Endothelial cell of umbilical vein (primary cell): ENCODE data around the gene PSD4. TPM values are rescaled to one million over a fixed set of nuclear protein-coding genes. Genes with fewer than 3 reads are reported as not detected.

Source experiments
- BruUV-seq: library from RNA; stranded (reverse); fragments of 400-500 nt; replicated peaks from 2 replicates; lab custom pipeline; 2021; lab: Mats Ljungman, UMichigan
- CTCF ChIA-PET: fragments of 300-600, 350-600 bp; sonication (Branson Sonifier 250); formaldehyde crosslinking; loops from one replicate; lab custom pipeline; 2021; ENCODE audit warnings: antibody characterized with exemption, inconsistent platforms; lab: Charles Lee
- POLR2A ChIA-PET: fragments of 300-600, 350-600 bp; sonication (Branson Sonifier 250); formaldehyde crosslinking; loops from one replicate; lab custom pipeline; 2021; ENCODE audit warnings: antibody characterized with exemption, inconsistent platforms; lab: Charles Lee
- DNase-seq: peaks from one replicate; pipeline ENCODE4 v3.0.0-alpha.2; 2011; ENCODE audit warnings: low read depth, low spot score
- FAIRE-seq: peaks from 2 replicates; lab custom pipeline; 2011; peaks lifted over from hg19 to GRCh38; lab: Jason Lieb, UNC
- H2AFZ ChIP-seq: 2 replicates; pipeline ENCODE4 v1.6.0; 2012; ENCODE audit warnings: low read depth, low read length, control low read depth, inconsistent platforms
- H3K27ac ChIP-seq: 2 replicates; pipeline ENCODE4 v1.5.1; 2011; ENCODE audit warnings: low read depth, mild to moderate bottlenecking, control low read depth, low read length, moderate library complexity; ENCODE audit not compliant: insufficient read depth
- H3K27me3 ChIP-seq, 2 experiments: 2 replicates each; pipeline versions ENCODE4 v1.6.0 to v1.6.1; 2011; ENCODE audit warnings: low read length in 2 of 2, mixed read lengths in 1 of 2; ENCODE audit not compliant: control insufficient read depth in 2 of 2, insufficient read depth in 2 of 2
- H3K36me3 ChIP-seq, 2 experiments: 2 replicates in 1 of 2; 3 replicates in 1 of 2; pipeline ENCODE4 v1.5.1; 2011; ENCODE audit warnings: low read length in 2 of 2, mild to moderate bottlenecking in 1 of 2, moderate library complexity in 1 of 2; ENCODE audit not compliant: control insufficient read depth in 2 of 2, insufficient read depth in 2 of 2; ENCODE audit errors: extremely low read depth in 1 of 2
- H3K4me1 ChIP-seq: 3 replicates; pipeline ENCODE4 v1.5.1; 2011; ENCODE audit warnings: mild to moderate bottlenecking, low read length; ENCODE audit not compliant: control insufficient read depth, insufficient read depth; ENCODE audit errors: extremely low read depth
- H3K4me2 ChIP-seq: 2 replicates; pipeline ENCODE4 v1.6.1; 2011; ENCODE audit warnings: low read length, control low read depth, mixed read lengths; ENCODE audit not compliant: insufficient read depth
- H3K4me3 ChIP-seq, 3 experiments: fragments of 200-600 bp in 1 of 3; sonication (generic), shearing (Covaris generic) in 1 of 3; replicated peaks in 1 of 3; 2 replicates each; pipeline ENCODE4 v1.5.1; 2011 to 2016; ENCODE audit warnings: control low read depth in 3 of 3, low read length in 3 of 3, mild to moderate bottlenecking in 2 of 3, inconsistent platforms in 1 of 3, low read depth in 1 of 3, moderate library complexity in 1 of 3; ENCODE audit not compliant: insufficient read depth in 1 of 3
- H3K79me2 ChIP-seq: 2 replicates; pipeline ENCODE4 v1.6.0; 2012; ENCODE audit warnings: low read length, inconsistent platforms; ENCODE audit not compliant: control insufficient read depth, insufficient read depth
- H3K9ac ChIP-seq: replicated peaks from 2 replicates; pipeline ENCODE3; 2011; ENCODE audit warnings: low read length, control low read depth; ENCODE audit not compliant: insufficient read depth; ENCODE audit errors: extremely low read depth
- H3K9me1 ChIP-seq: replicated peaks from 3 replicates; pipeline ENCODE4 v1.6.0; 2011; ENCODE audit warnings: mild to moderate bottlenecking, low read length; ENCODE audit not compliant: control insufficient read depth, insufficient read depth; ENCODE audit errors: extremely low read depth
- H3K9me3 ChIP-seq: replicated peaks from 2 replicates; pipeline ENCODE4 v1.5.1; 2012; ENCODE audit warnings: low read length, inconsistent platforms; ENCODE audit not compliant: control insufficient read depth, insufficient read depth
- H4K20me1 ChIP-seq: replicated peaks from 2 replicates; pipeline ENCODE3; 2011; ENCODE audit warnings: mild to moderate bottlenecking, low read length; ENCODE audit not compliant: control insufficient read depth, insufficient read depth; ENCODE audit errors: extremely low read depth
- EZH2 ChIP-seq: IDR thresholded peaks from 2 replicates; pipeline ENCODE4 v1.6.1; 2012; ENCODE audit warnings: borderline replicate concordance, low read depth, mild to moderate bottlenecking, moderate library complexity, low read length, inconsistent platforms; ENCODE audit not compliant: severe bottlenecking
- FOS ChIP-seq: IDR thresholded peaks from 2 replicates; pipeline ENCODE4 v1.6.1; 2011; ENCODE audit warnings: mild to moderate bottlenecking, low read length, moderate library complexity, borderline replicate concordance; ENCODE audit not compliant: insufficient read depth
- GATA2 ChIP-seq: IDR thresholded peaks from 2 replicates; pipeline ENCODE4 v1.7.0; 2011; ENCODE audit warnings: low read depth, mild to moderate bottlenecking, moderate library complexity, mixed read lengths, low read length; ENCODE audit not compliant: insufficient read length, insufficient read depth
- JUN ChIP-seq: IDR thresholded peaks from 2 replicates; pipeline ENCODE4 v1.6.1; 2011; ENCODE audit warnings: borderline replicate concordance, low read depth; ENCODE audit not compliant: insufficient read length, insufficient read depth
- MYC ChIP-seq: IDR thresholded peaks from one replicate; pipeline ENCODE4 v1.6.1; 2011; ENCODE audit warnings: mild to moderate bottlenecking, low read depth, low read length
- POLR2A ChIP-seq: IDR thresholded peaks from 2 replicates; pipeline ENCODE4 v1.6.1; 2012; ENCODE audit warnings: low read depth, mild to moderate bottlenecking, control low read depth, low read length
- POLR2AphosphoS5 ChIP-seq: IDR thresholded peaks from 2 replicates; pipeline ENCODE4 v1.6.1; 2012; ENCODE audit warnings: low read depth, mild to moderate bottlenecking, control low read depth, low read length, moderate library complexity; ENCODE audit not compliant: insufficient read depth
- dilution Hi-C: fragments of 300-500 bp; cut with MboI; formaldehyde crosslinking; loops from one replicate; pipeline ENCODE4 v1.15.0; 2019; ENCODE audit warnings: low sequenced_read_pairs; ENCODE audit not compliant: extremely low pct_ligation_motif_present
- intact Hi-C: fragments of 100-400 bp; cut with micrococcal nuclease; formaldehyde crosslinking; loops from one replicate; pipeline ENCODE4 v1.10.0; 2022
- polyA plus RNA-seq, 4 experiments: library from polyadenylated mRNA; depleted of rRNA in 3 of 4; stranded (reverse) in 3 of 4; unstranded in 1 of 4; fragments of >200 nt; gene quantifications; 2 replicates each; pipeline versions ENCODE4 v1.2.1 to v1.2.3, GENCODE V29; 2011 to 2012; ENCODE audit warnings: missing spikeins in 1 of 4
- total RNA-seq: library from RNA; stranded (reverse); gene quantifications from 2 replicates; pipeline ENCODE4 v1.2.3, GENCODE V29; 2021
- TF ChIP-seq, protein P1 (sequence below), 2 donors: IDR thresholded peaks; 1 replicate in 1 of 2; 2 replicates in 1 of 2; pipeline ENCODE4 v1.5.1; 2011; ENCODE audit warnings: low read length in 2 of 2, mild to moderate bottlenecking in 2 of 2, moderate library complexity in 2 of 2, control low read depth in 1 of 2, inconsistent platforms in 1 of 2, low read depth in 1 of 2; ENCODE audit not compliant: insufficient read depth in 1 of 2; ENCODE audit errors: extremely low read depth in 1 of 2
- TF ChIP-seq, protein P2 (sequence below): IDR thresholded peaks from 2 replicates; pipeline ENCODE4 v1.6.1; 2011; ENCODE audit not compliant: insufficient read depth, insufficient read length

The PSD4 gene
- total and polyA plus RNA-seq, 2 donors (not counting 3 experiments of a cell fraction or from before 2014, with no cell fraction given), result 0.01 to 0.24 TPM

DNA sequence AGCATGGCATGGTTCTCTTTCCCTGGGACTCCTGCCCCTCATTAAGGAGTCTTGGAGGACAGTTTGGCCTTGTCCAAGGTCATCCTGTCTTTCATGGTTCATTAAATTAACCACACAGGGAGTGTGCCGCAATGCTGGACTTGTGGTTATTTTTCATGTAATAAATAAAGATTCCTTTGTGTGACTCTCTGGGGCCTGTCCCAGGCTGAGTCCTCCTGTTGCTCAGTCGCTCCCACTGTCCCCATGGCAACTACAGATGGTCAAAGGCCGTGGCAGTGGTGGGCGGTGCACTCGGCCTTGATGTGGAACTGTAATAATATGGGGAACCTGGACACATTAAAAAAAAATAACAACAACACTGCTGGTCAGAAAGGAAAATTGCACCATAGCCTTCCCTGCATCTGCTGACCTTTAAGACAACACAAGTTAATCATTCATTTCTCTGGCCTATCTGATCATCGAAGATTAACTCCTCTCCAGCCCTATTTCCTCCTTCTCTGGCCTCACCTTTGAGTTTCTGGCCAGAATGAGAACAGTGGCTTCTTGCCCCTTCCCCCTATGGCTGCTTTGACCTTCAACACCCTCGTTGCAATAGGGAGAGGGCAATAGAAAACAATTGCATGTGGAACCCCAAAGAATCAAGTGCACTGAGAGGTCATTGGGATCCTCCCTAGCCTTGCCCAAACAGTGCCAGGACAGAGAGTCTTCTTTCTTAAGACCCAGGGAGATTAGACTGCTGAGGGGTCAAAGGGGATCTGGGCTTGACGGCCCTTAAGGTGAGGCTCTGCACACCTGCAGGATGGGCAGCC is 44.7 kb downstream of the PSD4 start:
- no peaks in the 10 kb centered on the region for H3K9me3 ChIP-seq

More for the DNA sequence above, 44.7 kb downstream of the PSD4 start:
- ChIA-PET POLR2A (no interaction called here), CTCF (interaction anchor here (1.0 to 8.0 kb wide), 5 partner anchors 16 to 172 kb away, joined by 3 to 122 read pairs (median 5); no protein-coding TSS in a partner anchor)
- FAIRE-seq (no peak), DNase-seq (no peak)
- TF ChIP-seq, protein P1, sequence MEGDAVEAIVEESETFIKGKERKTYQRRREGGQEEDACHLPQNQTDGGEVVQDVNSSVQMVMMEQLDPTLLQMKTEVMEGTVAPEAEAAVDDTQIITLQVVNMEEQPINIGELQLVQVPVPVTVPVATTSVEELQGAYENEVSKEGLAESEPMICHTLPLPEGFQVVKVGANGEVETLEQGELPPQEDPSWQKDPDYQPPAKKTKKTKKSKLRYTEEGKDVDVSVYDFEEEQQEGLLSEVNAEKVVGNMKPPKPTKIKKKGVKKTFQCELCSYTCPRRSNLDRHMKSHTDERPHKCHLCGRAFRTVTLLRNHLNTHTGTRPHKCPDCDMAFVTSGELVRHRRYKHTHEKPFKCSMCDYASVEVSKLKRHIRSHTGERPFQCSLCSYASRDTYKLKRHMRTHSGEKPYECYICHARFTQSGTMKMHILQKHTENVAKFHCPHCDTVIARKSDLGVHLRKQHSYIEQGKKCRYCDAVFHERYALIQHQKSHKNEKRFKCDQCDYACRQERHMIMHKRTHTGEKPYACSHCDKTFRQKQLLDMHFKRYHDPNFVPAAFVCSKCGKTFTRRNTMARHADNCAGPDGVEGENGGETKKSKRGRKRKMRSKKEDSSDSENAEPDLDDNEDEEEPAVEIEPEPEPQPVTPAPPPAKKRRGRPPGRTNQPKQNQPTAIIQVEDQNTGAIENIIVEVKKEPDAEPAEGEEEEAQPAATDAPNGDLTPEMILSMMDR (IDR thresholded peaks at IDR 0.05; ENCODE audit: extremely low read depth in 1 of 2, insufficient read depth in 1 of 2, low read depth in 1 of 2, low read length in 2 of 2), result no peak
- TF ChIP-seq JUN (no peak), FOS (no peak), EZH2 (no peak), GATA2 (no peak), POLR2AphosphoS5 (no peak), POLR2A (no peak), MYC (no peak)
- TF ChIP-seq, protein P2, sequence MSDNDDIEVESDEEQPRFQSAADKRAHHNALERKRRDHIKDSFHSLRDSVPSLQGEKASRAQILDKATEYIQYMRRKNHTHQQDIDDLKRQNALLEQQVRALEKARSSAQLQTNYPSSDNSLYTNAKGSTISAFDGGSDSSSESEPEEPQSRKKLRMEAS, result no peak
- no peak overlapping the region for H3K9ac ChIP-seq
- H3K4me1 ChIP-seq, result peaks cover 16% of the 10 kb centered on the region
- intact Hi-C loops, result no loop called here
- no peak overlapping the region for H3K4me3 ChIP-seq
- H4K20me1 ChIP-seq, result no peaks in the 10 kb centered on the region
- no peaks in the 10 kb centered on the region for H3K36me3 ChIP-seq
- H3K79me2 ChIP-seq, result no peaks in the 10 kb centered on the region
- no peaks in the 10 kb centered on the region for H3K9me1 ChIP-seq
- H3K27ac ChIP-seq, result no peak overlapping the region
- peaks cover 0 to 5% of the 10 kb centered on the region in 2 experiments for H3K27me3 ChIP-seq
- dilution Hi-C loops, result no loop called here
- H2AFZ ChIP-seq, result no peak overlapping the region
- H3K4me2 ChIP-seq, result no peak overlapping the region
- no TSS peak for BruUV-seq
